GM18517 (cell line): ENCODE results near the gene PRMT1.
"Not testable (repeated sequence)": the region's sequence is repeated elsewhere in the genome, so short reads cannot be mapped to it uniquely, and the experiment has no call there.

ENCODE experiments used
- ATAC-seq: cut with Tn5 transposase; IDR thresholded peaks from one replicate; pipeline ENCODE4 v1.9.1; 2021; ENCODE audit warnings: mild to moderate bottlenecking, moderate library complexity; ENCODE audit not compliant: unreplicated experiment

The PRMT1 gene

DNA sequence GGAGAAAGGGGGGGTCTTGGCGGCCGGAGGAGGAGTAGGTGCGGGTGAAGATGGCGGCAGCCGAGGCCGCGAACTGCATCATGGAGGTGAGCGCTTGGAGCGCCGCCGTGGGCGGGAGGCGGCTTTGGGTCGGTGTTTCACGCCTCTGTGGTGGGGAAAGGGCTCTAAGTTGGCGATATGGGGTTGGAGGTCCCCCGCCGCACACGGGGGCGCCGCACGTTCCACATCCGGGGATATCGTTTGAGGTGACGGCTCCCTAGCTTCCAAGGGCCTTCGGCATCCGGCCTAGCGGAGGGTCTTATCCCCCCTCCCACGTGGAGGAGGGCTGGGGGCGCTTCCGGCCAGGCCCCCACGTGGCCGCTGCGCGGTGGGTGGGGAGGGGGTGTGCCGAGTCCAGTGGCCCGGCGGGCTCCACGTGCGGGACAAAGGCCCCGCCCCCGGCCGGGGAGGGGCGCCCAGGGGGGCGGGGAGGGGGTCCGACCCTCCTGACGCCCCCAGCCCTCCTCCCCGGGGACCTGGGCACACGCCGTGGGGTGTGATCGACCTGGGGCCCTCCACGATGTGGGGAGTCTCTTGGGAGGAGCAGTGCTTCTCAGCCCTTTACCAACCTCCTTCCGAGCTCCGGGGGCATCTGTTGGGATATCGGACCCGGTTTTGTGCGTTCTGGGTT, at the start of gene PRMT1:
Gene PRMT1 (plus strand): TSS at position 41 of the 670 bp plus-strand sequence. CDS start 10 bp downstream, at position 51.
- peak; percentile 0 for ATAC-seq

GRCh38 chr19:49629659-49630058, 47.4 kb upstream of the PRMT1 start:
- no peak for ATAC-seq

DNA sequence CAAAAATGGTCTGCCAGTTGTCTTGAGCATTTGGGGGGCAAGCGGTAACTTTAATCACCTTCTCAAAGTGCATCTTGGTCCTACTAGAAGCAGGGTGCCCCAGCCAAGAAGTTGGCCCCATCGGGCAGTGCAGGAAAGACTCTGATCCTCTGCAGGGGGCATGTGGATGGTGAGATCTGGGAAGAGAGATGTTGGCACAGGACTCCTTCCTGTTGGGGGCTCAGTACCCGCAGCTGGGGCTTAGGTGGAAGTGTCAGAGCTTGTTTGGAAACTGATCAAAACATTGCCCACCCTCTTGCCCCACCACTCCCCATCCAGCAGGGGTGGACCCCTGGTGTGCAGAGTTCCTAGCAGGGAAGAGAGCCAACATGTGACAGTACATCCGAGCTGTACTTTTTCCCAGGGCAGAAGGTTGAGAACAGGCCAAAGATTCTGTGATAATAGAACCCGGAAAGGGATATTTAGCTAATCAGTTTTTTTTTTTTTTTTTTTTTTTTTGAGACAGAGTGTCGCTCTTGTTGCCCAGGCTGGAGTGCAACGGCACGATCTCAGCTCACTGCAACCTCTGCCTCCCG, 46.0 kb upstream of the PRMT1 start:
- no peak for ATAC-seq

DNA sequence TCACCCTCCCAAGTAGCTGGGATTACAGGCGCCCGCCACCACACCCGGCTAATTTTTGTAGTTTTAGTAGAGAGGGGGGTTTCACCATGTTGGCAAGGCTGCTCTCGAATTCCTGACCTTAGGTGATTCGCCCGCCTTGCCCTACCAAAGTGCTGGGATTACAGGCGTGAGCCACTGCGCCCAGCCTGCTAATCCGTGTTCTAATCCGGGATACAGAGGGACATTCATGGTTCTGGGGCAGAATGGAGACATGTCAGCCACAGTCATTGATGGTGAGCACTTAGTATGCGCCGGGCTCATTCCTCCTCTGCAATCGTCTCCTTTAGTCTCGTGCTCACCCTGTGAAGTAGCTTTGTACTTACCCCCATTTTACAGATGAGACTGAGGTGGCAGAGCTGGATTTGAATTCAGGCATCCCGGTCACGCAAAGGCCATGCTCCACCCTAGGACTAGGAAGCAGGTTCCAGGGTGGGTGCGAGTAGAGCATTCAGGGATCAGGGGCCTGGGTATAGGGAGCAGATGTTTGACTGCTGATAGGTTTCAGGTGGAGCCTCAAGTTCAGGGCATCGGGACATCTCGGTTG, 45.4 kb upstream of the PRMT1 start:
- ATAC-seq, result no peak

GRCh38 chr19:49632576-49632975, 44.5 kb upstream of the PRMT1 start:
- ATAC-seq, result no peak

- not testable (repeated sequence) for ATAC-seq
These were observed 43.8 kb upstream of the PRMT1 start for GRCh38 chr19:49633273-49633672.

DNA sequence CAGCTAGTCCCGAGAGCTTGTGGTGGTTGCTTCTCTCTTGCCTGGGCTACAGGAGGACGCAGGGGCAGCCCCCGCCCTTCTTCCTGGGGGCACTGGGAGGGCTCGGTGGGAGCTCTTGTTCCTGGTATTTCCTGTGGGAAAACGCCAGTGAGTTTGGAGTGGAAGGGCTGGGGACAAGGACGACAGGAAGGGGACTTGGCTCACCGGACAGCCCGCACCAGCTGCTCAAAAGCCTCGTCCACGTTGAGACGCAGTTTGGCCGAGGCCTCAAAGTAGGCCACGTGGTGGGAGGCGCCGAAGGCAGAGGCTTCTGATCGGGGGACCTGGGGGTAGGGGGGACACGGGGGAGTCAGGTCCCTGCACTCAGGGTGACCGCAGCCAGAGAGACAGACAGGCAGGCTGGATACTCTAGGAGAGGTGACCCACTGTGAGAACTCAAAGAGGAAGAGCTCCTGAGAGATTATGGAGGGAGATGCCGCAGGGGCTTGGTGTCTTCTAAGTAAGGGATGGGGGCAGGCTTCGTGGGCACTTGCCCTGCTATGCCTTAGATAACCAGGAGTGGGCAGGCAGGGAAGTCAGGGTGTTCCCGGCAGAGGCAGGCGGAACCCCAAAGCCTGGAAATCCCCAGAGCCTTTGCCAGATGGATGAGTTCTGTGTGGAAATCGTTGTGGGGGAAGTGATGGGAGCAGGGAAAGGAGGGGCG, 41.4 kb upstream of the PRMT1 start:
- ATAC-seq, result no peak

DNA sequence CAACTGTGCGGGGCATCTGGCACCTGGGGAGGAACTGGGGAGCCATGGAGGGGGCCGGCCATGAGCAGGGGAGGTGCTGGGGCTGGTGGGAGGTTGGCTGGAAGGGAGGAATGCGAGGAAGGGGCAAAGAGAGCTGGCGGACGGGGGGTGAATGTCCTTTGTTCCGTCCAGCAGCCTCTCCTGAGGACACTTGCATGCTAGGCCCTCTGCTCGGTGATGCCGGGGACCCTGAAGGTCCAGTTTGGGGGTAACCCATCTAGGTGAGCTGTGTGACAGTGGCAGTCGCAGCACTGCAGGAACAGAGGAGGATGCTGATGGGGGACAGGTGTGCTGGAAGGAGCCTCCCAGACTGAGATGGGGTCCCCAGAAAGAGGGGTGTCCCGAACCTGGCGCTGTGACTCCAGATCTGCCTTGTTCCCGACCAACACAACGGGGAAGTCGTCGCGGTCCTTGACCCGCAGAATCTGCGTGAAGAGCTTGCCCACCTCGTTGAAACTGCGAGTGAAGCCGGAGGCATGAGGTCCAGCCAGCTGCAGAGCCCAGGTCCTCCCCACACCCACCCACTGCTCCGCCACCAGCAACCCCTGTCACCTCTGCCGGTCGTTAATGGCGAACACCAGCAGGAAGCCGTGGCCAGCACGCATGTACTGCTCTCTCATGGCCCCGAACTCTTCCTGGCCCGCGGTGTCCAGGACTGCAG, 40.7 kb upstream of the PRMT1 start:
- ATAC-seq, result no peak

GRCh38 chr19:49637821-49638738, 39.0 kb upstream of the PRMT1 start:
- ATAC-seq, result no peak

GRCh38 chr19:49639401-49640112, 37.5 kb upstream of the PRMT1 start:
- ATAC-seq, result no peak

GRCh38 chr19:49640113-49640898, 36.8 kb upstream of the PRMT1 start, which contains the start of gene RRAS:
Gene RRAS, minus strand, starts transcription at chr19:49640143. Its CDS starts 45 bp downstream, at chr19:49640098.
- ATAC-seq, result peak; percentile 75

DNA sequence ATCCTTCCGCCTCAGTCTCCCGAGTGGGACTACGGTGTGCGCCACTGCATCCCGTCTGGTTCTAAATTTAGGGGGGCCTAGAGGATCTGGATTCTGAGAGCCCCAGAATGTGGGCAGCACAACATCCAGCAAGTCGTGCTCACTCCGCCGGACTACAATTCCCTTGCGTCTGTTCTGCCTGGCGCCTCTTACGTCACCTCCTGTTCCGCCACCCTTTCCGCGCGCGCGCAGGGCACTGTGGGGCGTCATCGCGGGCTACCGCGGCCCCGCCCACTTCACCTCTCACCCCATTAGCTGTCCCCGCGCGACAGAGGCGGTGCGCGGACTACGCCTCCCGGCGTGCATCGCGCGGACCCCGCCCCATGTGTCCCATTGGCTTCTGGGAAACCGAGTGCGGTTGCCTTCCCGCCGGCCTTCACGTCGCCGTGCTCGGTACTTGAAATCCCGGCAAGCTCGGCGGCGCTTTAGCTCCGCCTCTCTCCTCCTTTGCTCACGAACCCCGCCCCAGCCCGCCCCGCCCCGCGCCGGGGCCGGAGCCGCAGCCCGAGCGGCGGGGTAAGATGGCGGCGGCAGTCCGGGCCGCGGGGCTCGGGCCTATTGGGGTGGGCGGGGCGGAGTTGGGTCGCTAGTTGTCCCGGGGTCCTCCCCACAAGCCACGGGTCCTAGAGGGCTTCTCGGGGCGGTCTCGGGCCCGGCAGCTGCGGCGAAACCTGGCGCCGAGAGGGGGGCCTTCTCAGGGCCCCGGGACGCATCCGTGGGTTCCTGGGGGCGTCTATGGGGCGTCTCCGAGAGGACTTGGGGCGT, 35.2 kb upstream of the PRMT1 start, which contains the start of gene SCAF1:
Gene SCAF1 (plus strand): TSS at position 522 of the 804 bp plus-strand sequence. CDS start 2,818 bp downstream, outside the sequence.
- ATAC-seq, result peak; percentile 52

DNA sequence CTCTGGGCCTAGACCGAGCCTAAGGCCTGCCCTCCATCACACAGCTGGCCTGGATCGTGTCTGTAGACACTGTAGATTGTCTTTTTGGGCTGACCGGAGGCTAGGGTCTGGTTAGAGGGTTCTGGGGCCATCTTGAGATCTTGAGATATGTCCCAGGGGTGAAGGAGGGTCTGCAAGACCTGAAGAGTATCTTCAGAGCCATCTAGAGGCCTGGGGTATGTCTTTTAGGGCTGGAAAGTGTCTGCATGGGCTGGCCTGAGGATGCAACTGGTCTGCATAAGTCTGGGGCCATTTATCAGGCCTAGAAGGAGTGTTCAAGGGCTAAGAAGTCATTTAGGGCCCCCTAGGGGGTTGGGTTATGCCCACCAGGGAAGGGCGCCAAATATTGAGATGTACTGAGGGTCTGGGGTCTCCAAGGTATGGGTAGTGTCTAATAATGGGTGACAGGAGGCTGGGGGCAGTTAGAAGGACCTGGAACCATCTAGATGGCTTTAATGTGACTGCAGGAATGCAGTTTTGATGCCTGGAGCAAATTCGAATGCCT, 34.5 kb upstream of the PRMT1 start:
- no peak for ATAC-seq

GRCh38 chr19:49643466-49643865, 33.6 kb upstream of the PRMT1 start:
- ATAC-seq, result no peak

DNA sequence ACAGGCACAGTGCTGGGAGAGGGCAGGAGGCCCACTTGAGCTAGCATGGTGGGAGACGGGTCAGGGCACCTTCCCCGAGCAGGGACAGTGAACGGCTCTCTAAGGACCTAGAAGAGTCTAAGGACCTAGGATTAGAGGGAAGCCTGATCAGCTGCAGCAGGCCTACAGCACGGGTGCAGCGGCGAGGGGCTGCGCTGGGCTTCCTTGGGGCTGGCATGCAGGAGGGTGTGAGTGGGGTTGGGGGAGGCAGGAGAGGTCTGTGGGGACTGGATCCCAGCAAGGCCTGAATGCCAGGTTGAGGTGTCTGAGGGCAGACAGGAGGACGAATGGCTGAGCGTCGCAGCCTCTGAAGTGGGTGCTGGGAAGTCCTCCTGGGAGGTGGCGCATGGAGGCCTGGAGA, 31.5 kb upstream of the PRMT1 start:
- no peak for ATAC-seq

GRCh38 chr19:49645995-49646394, 31.1 kb upstream of the PRMT1 start:
- ATAC-seq, result no peak

- ATAC-seq, result no peak
These were observed 30.5 kb upstream of the PRMT1 start for GRCh38 chr19:49646586-49646985.
